IPS DF 6.9 (cell line): ENCODE measurements around the gene GPC5.
"Not testable (repeated sequence)": the region's sequence is repeated elsewhere in the genome, so short reads cannot be mapped to it uniquely, and the experiment has no call there.

ENCODE experiments used
- DNase-seq: peaks from one replicate; pipeline ENCODE4 v3.0.0-alpha.2; 2013; ENCODE audit warnings: low read depth, low spot score
- H3K27ac ChIP-seq: one replicate; pipeline ENCODE4 v1.5.1; 2013; ENCODE audit warnings: low read length, control low read depth
- H3K27me3 ChIP-seq: 2 replicates; pipeline ENCODE4 v1.6.1; 2013; ENCODE audit warnings: mild to moderate bottlenecking, low read length; ENCODE audit not compliant: control insufficient read depth, insufficient read depth
- H3K36me3 ChIP-seq: 2 replicates; pipeline ENCODE4 v1.6.1; 2013; ENCODE audit warnings: low read length; ENCODE audit not compliant: control insufficient read depth, insufficient read depth
- H3K4me1 ChIP-seq: 2 replicates; pipeline ENCODE4 v1.6.1; 2013; ENCODE audit warnings: low read length; ENCODE audit not compliant: control insufficient read depth, insufficient read depth
- H3K4me3 ChIP-seq: 2 replicates; pipeline ENCODE4 v1.5.1; 2013; ENCODE audit warnings: mild to moderate bottlenecking, low read length
- H3K9me3 ChIP-seq: 2 replicates; pipeline ENCODE4 v1.6.1; 2013; ENCODE audit warnings: low read length, inconsistent platforms; ENCODE audit not compliant: control insufficient read depth, insufficient read depth
- WGBS: extraction: QIAGEN DNeasy Blood & Tissue Kit; methylation state at CpG from one replicate; pipeline ENCODE4 v1.1.7; 2013; ENCODE audit warnings: mixed read lengths, missing lambda C conversion rate; ENCODE audit not compliant: insufficient read length, insufficient coverage; 5-methylcytosine and 5-hydroxymethylcytosine counted together

The GPC5 gene

DNA sequence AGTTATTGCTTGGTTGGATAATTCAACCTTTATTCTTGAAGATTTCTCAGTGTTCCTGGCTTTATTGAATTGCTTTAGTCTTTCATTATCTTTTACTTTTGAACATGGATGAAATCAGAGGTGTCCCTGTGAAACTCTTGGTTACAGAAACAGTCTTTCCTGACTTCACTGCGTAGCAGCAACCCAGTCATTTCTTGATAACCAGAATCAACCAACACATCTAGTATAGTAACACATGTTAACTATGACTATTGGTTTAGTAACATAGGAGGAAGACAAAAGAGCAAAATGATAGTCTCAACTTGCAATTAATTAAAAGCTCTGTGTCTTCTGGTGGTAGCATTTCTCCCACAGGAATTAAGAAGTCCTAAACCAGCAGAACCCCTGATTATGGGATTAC is 393.6 kb downstream of the GPC5 start:
- Histone ChIP-seq H3K27me3 (no peaks in the 10 kb centered on the region), H3K9me3 (no peaks in the 10 kb centered on the region), H3K4me1 (no peaks in the 10 kb centered on the region), H3K36me3 (no peaks in the 10 kb centered on the region), H3K27ac (no peak overlapping the region), H3K4me3 (no peak overlapping the region)
- DNase-seq, result no peak
- no CpG with 5 or more reads among the region's 1 CpG for WGBS

DNA sequence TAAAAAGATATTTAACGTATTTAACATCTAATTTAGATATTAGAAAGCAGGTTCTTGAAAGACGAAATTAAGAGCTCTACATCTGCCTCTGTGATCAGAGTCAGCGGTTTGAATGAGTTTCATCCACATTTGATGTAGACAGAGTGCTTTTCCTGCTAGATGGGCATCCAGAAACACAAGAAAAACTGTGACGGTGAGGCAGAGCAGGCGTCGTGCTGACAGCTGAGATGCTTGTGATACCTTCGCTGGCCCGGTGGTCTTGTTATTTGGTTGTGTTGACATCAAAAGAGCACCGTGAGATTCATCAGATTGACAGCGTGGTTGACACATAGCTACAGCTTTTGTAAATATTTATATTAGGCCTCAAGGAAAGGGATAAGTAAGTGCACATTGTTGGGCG is 399.1 kb downstream of the GPC5 start:
- Histone ChIP-seq H3K27me3 (no peaks in the 10 kb centered on the region), H3K4me3 (no peak overlapping the region), H3K9me3 (no peaks in the 10 kb centered on the region), H3K36me3 (no peaks in the 10 kb centered on the region), H3K27ac (no peak overlapping the region), H3K4me1 (no peaks in the 10 kb centered on the region)
- no CpG with 5 or more reads among the region's 11 CpGs for WGBS
- no peak for DNase-seq

- not testable (repeated sequence) for H3K9me3 ChIP-seq, DNase-seq, H3K27ac ChIP-seq, H3K4me3 ChIP-seq, H3K27me3 ChIP-seq, H3K4me1 ChIP-seq, H3K36me3 ChIP-seq
- WGBS, result no CpG with 5 or more reads among the region's 3 CpGs
Observed at GRCh38 chr13:91798338-91798737, 399.9 kb downstream of the GPC5 start.

DNA sequence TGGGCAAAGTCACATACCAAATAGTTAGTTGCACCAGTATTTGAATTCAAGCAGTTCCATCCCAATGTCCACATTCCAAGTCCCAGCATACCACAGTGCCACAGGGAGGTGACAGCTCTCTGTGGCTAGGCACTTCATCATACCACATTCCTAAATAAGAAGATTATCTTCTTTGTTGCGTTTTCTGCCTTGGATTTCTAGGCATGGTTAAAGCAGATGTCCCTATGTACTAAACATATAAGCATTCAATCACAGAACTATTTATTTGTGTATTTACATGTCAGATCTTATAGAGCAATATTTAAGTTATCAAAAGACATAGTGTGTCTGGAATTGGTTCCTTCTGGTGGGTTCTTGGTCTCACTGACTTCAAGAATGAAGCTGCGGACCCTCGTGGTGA is 403.4 kb downstream of the GPC5 start:
- not testable (repeated sequence) for DNase-seq, H3K36me3 ChIP-seq, H3K27me3 ChIP-seq, H3K4me1 ChIP-seq, H3K9me3 ChIP-seq, H3K27ac ChIP-seq, H3K4me3 ChIP-seq
- no CpG with 5 or more reads among the region's 3 CpGs for WGBS

GRCh38 chr13:91802957-91803356 is 404.5 kb downstream of the GPC5 start:
- Histone ChIP-seq H3K4me1 (no peaks in the 10 kb centered on the region), H3K4me3 (no peak overlapping the region), H3K9me3 (no peaks in the 10 kb centered on the region), H3K27ac (no peak overlapping the region), H3K36me3 (no peaks in the 10 kb centered on the region), H3K27me3 (no peaks in the 10 kb centered on the region)
- no peak for DNase-seq

DNA sequence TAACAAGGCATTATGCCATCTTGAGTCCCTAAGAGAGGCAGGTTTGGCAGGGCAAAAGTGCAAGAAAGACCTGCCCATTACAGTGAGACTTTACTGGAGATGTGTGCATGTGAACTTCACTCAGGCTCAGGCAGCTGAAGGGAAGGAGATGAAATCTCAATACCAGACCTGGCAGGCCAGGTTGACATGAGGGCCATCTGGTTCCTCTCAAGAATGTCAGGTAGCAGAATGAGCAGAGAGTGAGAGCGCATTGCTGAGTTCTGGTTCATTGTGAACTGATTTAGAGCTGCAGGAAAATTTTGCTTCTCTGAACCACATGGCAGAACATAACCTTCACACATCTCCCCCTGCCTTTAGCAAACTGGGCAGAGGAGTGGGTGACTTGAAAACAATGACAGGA is 406.3 kb downstream of the GPC5 start:
- no peak overlapping the region for H3K27ac ChIP-seq
- no CpG with 5 or more reads among the region's 1 CpG for WGBS
- H3K36me3 ChIP-seq, result no peaks in the 10 kb centered on the region
- H3K27me3 ChIP-seq, result no peaks in the 10 kb centered on the region
- H3K4me3 ChIP-seq, result no peak overlapping the region
- H3K4me1 ChIP-seq, result no peaks in the 10 kb centered on the region
- DNase-seq, result no peak
- no peaks in the 10 kb centered on the region for H3K9me3 ChIP-seq

GRCh38 chr13:91805605-91806004 is 407.2 kb downstream of the GPC5 start:
- no peak overlapping the region for H3K4me3 ChIP-seq
- H3K27me3 ChIP-seq, result no peaks in the 10 kb centered on the region
- no peak overlapping the region for H3K27ac ChIP-seq
- no peaks in the 10 kb centered on the region for H3K4me1 ChIP-seq
- no peaks in the 10 kb centered on the region for H3K9me3 ChIP-seq
- no peak for DNase-seq
- no peaks in the 10 kb centered on the region for H3K36me3 ChIP-seq
- WGBS, result no CpG with 5 or more reads among the region's 1 CpG

GRCh38 chr13:91809161-91809560 is 410.7 kb downstream of the GPC5 start:
- Histone ChIP-seq H3K4me3 (no peak overlapping the region), H3K27me3 (no peaks in the 10 kb centered on the region), H3K4me1 (no peaks in the 10 kb centered on the region), H3K36me3 (no peaks in the 10 kb centered on the region), H3K27ac (no peak overlapping the region), H3K9me3 (no peaks in the 10 kb centered on the region)
- DNase-seq, result no peak
- WGBS, result no CpG with 5 or more reads among the region's 2 CpGs

DNA sequence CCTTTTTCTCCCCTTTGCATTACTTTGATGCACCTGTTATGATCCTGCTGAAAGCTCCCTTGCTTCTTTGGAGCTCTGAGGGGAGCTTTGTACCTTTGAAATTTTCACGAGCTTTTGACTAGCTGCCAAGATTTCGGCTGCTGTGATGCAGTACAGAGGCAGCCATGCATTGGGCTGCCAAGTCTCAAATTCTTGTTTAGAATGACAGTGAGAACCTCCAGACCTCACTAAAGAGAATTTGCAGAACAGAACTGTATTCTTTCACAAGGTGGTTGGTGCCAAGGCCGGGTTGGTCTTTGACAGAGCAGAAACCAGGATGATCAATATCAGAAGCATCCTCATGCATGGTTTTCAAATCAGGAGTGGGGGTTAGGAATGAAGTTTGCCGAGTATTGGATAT is 414.8 kb downstream of the GPC5 start:
- Histone ChIP-seq H3K27me3 (no peaks in the 10 kb centered on the region), H3K4me3 (no peak overlapping the region), H3K4me1 (no peaks in the 10 kb centered on the region), H3K36me3 (no peaks in the 10 kb centered on the region), H3K9me3 (no peaks in the 10 kb centered on the region), H3K27ac (no peak overlapping the region)
- no peak for DNase-seq
- WGBS, result no CpG with 5 or more reads among the region's 4 CpGs

DNA sequence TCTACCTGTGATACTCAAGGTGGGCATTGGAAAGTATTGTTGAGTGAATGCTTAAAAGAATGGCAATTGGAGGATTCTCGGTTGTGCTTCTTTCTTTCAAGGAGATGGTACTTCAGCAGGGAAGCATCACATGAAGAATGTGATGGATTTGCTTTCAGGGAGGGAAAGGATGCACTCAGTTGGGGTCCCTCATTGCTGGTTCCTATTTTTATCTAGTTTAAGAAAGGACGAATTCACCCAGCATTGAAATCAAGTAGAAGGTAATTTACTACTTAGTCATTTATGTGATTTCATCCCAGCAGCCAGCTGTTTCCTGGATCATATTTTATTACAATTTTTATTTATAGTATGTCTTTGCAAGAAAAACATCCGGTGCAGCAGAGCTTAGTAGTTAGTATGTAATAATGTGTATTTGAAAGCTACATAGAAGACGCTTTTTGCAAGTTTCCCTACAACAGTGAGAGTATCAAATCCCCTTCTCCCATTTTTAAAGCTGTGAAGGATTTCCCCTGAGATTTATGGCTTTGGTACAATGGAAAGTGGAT is 417.9 kb downstream of the GPC5 start:
- no peak for DNase-seq
- Histone ChIP-seq H3K27ac (no peak overlapping the region), H3K9me3 (no peaks in the 10 kb centered on the region), H3K27me3 (no peaks in the 10 kb centered on the region), H3K4me1 (no peaks in the 10 kb centered on the region), H3K4me3 (no peak overlapping the region), H3K36me3 (no peaks in the 10 kb centered on the region)
- no CpG with 5 or more reads among the region's 4 CpGs for WGBS

- no peaks in the 10 kb centered on the region for H3K36me3 ChIP-seq
- no peaks in the 10 kb centered on the region for H3K27me3 ChIP-seq
- no peak overlapping the region for H3K4me3 ChIP-seq
- 100% methylated on average over 1 of the region's 5 CpGs for WGBS
- no peaks in the 10 kb centered on the region for H3K4me1 ChIP-seq
- no peaks in the 10 kb centered on the region for H3K9me3 ChIP-seq
- H3K27ac ChIP-seq, result no peak overlapping the region
- no peak for DNase-seq
Observed at GRCh38 chr13:91817250-91817649, 418.8 kb downstream of the GPC5 start.
